H1 (cell line): ENCODE results near the gene SCYL1. TPM values are rescaled to one million over a fixed set of nuclear protein-coding genes. Genes with fewer than 3 reads are reported as not detected.

Experiments used
- CHD1 ChIP-seq: IDR thresholded peaks from 2 replicates; pipeline ENCODE4 v1.6.1; 2012; ENCODE audit warnings: low read depth, low read length, improper control_type of control experiment
- FOSL1 ChIP-seq: IDR thresholded peaks from 2 replicates; pipeline ENCODE4 v1.6.1; 2011; ENCODE audit warnings: mild to moderate bottlenecking, low read depth, low read length, moderate library complexity; ENCODE audit not compliant: insufficient read depth
- KDM1A ChIP-seq: fragments of 200-600, 300-600 bp; sonication (generic); IDR thresholded peaks from 2 replicates; pipeline ENCODE4 v1.7.1; 2016; ENCODE audit warnings: mild to moderate bottlenecking, low read length, borderline replicate concordance
- polyA plus RNA-seq, 7 experiments: library from polyadenylated mRNA; depleted of rRNA in 3 of 7; stranded (reverse) in 5 of 7; unstranded in 2 of 7; fragments of >200 nt in 5 of 7; fragments of 200-250 nt in 2 of 7; gene quantifications; 1 replicate in 5 of 7; 2 replicates in 1 of 7; 4 replicates in 1 of 7; pipeline versions ENCODE4 v1.2.1 to v1.2.3, GENCODE V29; 2011 to 2013; ENCODE audit warnings: missing spikeins in 2 of 7, mixed read lengths in 2 of 7
- total RNA-seq: library from RNA; stranded (reverse); fragmentation: NEBNext Ultra II Directional; extraction: Animal tissue kit (Norgen Biotek cat#: 25700); gene quantifications from 2 replicates; pipeline ENCODE4 v1.2.1, GENCODE V29; 2021

The SCYL1 gene
- total and polyA plus RNA-seq, 2 of the 8 experiments (the other 6 are each of a cell fraction or from before 2014, with no cell fraction given): 59.8 to 77.7 TPM

DNA sequence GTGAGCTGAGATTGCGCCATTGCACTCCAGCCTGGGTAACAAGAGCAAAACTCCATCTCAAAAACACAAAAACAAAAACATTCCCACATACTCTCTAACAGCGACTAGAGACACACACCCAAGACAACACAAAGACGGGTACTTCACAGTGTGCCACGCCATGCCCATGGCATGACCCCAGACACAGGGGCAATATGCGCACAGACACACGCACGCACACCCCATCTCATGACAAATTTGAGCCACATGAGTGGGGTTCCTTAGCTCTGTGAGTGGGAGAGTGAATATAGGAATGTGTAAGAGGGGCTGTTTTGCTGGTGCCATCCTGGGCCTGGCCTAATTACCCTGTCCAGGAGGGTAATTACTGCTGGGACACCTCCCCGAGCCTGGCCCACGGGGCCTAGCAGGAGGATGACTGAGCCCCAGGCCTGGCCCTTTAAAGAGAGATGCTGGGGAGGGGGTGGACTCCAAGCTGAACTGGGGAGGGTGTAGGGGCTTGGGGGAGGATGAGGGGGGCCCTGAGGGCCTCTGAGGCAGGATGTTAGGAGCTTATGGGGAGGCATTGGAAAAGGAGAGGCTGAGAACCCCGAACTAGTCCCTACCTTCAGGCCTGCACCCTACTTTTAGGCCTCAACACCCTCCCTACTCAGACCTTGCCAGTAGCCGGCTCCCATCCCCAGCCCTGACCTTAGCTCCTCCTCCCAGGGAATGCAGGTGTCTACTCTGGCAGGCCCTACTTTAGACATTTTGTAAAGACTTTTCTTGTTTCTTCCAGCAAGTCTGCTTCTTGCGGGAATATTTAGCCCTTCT lies 31.8 kb downstream of the SCYL1 start (continued):
- no peak for TF ChIP-seq KDM1A
- TF ChIP-seq CHD1: no peak
- TF ChIP-seq FOSL1: no peak
